ENCODE measurements around the gene VENTX.

The VENTX gene

GRCh38 chr10:133238466-133238804 is 780 bp downstream of the VENTX start:
- no peak for DNase-seq

- no peak for DNase-seq
These were observed 2.3 kb downstream of the VENTX start for GRCh38 chr10:133239990-133240389.

- no peak for DNase-seq
These were observed 4.0 kb downstream of the VENTX start for GRCh38 chr10:133241501-133242205.

GRCh38 chr10:133242611-133243356 is 5.1 kb downstream of the VENTX start:
- no peak for DNase-seq

GRCh38 chr10:133243593-133243992 is 5.9 kb downstream of the VENTX start:
- DNase-seq = no peak

- no peak for DNase-seq
These were observed 8.0 kb downstream of the VENTX start for GRCh38 chr10:133245439-133246235.

GRCh38 chr10:133246236-133246626 is 8.6 kb downstream of the VENTX start:
- no peak for DNase-seq

- no peak for DNase-seq
These were observed 10.2 kb downstream of the VENTX start for GRCh38 chr10:133247681-133248333.

GRCh38 chr10:133248334-133248715 is 10.7 kb downstream of the VENTX start:
- no peak for DNase-seq

GRCh38 chr10:133249094-133249780 is 11.6 kb downstream of the VENTX start:
- DNase-seq = no peak

GRCh38 chr10:133249975-133250754 is 12.5 kb downstream of the VENTX start:
- DNase-seq = no peak

GRCh38 chr10:133251388-133252222 is 13.9 kb downstream of the VENTX start:
- no peak for DNase-seq

GRCh38 chr10:133252223-133252552 is 14.5 kb downstream of the VENTX start:
- no peak for DNase-seq

- DNase-seq = no peak
These were observed 15.8 kb downstream of the VENTX start for GRCh38 chr10:133253361-133253955.

- DNase-seq = no peak
These were observed 16.9 kb downstream of the VENTX start for GRCh38 chr10:133254421-133255120.

- DNase-seq = no peak
These were observed 17.7 kb downstream of the VENTX start for GRCh38 chr10:133255323-133255722.

- peak; percentile 28 for DNase-seq
These were observed 19.9 kb downstream of the VENTX start for GRCh38 chr10:133257489-133258065.

- DNase-seq = no peak
These were observed 20.6 kb downstream of the VENTX start for GRCh38 chr10:133258066-133258817.
